ACC112 (cell line): ENCODE results near the gene GALNT14.

Experiments used
- H2AFZ ChIP-seq: fragments of 200-600 bp; sonication (generic); one replicate; pipeline ENCODE4 v1.6.0; 2017; ENCODE audit warnings: antibody characterized with exemption, low read length; ENCODE audit not compliant: unreplicated experiment
- H3K27ac ChIP-seq: fragments of 200-600 bp; sonication (generic); 2 replicates; pipeline ENCODE4 v1.5.1; 2014; ENCODE audit warnings: low read depth, mild to moderate bottlenecking, antibody characterized with exemption, low read length, moderate library complexity
- H3K27me3 ChIP-seq: fragments of 200-600 bp; sonication (generic); 2 replicates; pipeline ENCODE4 v1.6.1; 2014; ENCODE audit warnings: mild to moderate bottlenecking, antibody characterized with exemption, low read length, moderate library complexity, mixed read lengths; ENCODE audit not compliant: insufficient read depth
- H3K36me3 ChIP-seq: fragments of 200-600 bp; sonication (generic); 2 replicates; pipeline ENCODE4 v1.6.1; 2016; ENCODE audit warnings: mild to moderate bottlenecking, antibody characterized with exemption, low read length, moderate library complexity, mixed read lengths; ENCODE audit not compliant: insufficient read depth
- H3K4me1 ChIP-seq: fragments of 200-600 bp; sonication (generic); one replicate; pipeline ENCODE4 v1.6.1; 2016; ENCODE audit warnings: low read length, mixed read lengths; ENCODE audit not compliant: insufficient read depth, unreplicated experiment, control insufficient read depth
- H3K4me3 ChIP-seq: fragments of 200-600 bp; sonication (generic); 2 replicates; pipeline ENCODE4 v1.5.1; 2014; ENCODE audit warnings: mild to moderate bottlenecking, low read depth, low read length
- H3K79me2 ChIP-seq: fragments of 200-600 bp; sonication (generic); one replicate; pipeline ENCODE4 v1.6.0; 2016; ENCODE audit warnings: low read length; ENCODE audit not compliant: control insufficient read depth, unreplicated experiment, insufficient read depth

Gene GALNT14

GRCh38 chr2:30960213-30960612 is 178.0 kb downstream of the GALNT14 start:
- no peaks in the 10 kb centered on the region for H3K79me2 ChIP-seq
- H3K27me3 ChIP-seq: no peaks in the 10 kb centered on the region
- H3K27ac ChIP-seq: no peak overlapping the region
- H3K36me3 ChIP-seq: no peaks in the 10 kb centered on the region
- no peak overlapping the region for H2AFZ ChIP-seq
- no peaks in the 10 kb centered on the region for H3K4me1 ChIP-seq
- no peak overlapping the region for H3K4me3 ChIP-seq

GRCh38 chr2:30959653-30960052 is 178.6 kb downstream of the GALNT14 start:
- Histone ChIP-seq H3K79me2 (no peaks in the 10 kb centered on the region), H3K4me3 (no peak overlapping the region), H3K36me3 (no peaks in the 10 kb centered on the region), H3K27me3 (no peaks in the 10 kb centered on the region), H3K4me1 (no peaks in the 10 kb centered on the region), H3K27ac (no peak overlapping the region), H2AFZ (no peak overlapping the region)

GRCh38 chr2:30958918-30959265 is 179.3 kb downstream of the GALNT14 start:
- no peaks in the 10 kb centered on the region for H3K4me1 ChIP-seq
- H3K27me3 ChIP-seq: no peaks in the 10 kb centered on the region
- no peak overlapping the region for H3K27ac ChIP-seq
- no peaks in the 10 kb centered on the region for H3K36me3 ChIP-seq
- H3K79me2 ChIP-seq: no peaks in the 10 kb centered on the region
- H3K4me3 ChIP-seq: no peak overlapping the region
- no peak overlapping the region for H2AFZ ChIP-seq

GRCh38 chr2:30958193-30958917 is 179.9 kb downstream of the GALNT14 start:
- H3K4me1 ChIP-seq: no peaks in the 10 kb centered on the region
- no peaks in the 10 kb centered on the region for H3K36me3 ChIP-seq

GRCh38 chr2:30957591-30957990 is 180.6 kb downstream of the GALNT14 start:
- Histone ChIP-seq H3K36me3 (no peaks in the 10 kb centered on the region), H3K27ac (no peak overlapping the region), H3K4me1 (no peaks in the 10 kb centered on the region), H2AFZ (no peak overlapping the region), H3K27me3 (no peaks in the 10 kb centered on the region), H3K4me3 (no peak overlapping the region), H3K79me2 (no peaks in the 10 kb centered on the region)

More at GRCh38 chr2:30958193-30958917, 179.9 kb downstream of the GALNT14 start:
- no peak overlapping the region for H3K4me3 ChIP-seq
- no peaks in the 10 kb centered on the region for H3K79me2 ChIP-seq
- H3K27me3 ChIP-seq: no peaks in the 10 kb centered on the region
- no peak overlapping the region for H2AFZ ChIP-seq
- no peak overlapping the region for H3K27ac ChIP-seq

GRCh38 chr2:30956995-30957394 is 181.2 kb downstream of the GALNT14 start:
- no peak overlapping the region for H3K27ac ChIP-seq
- no peaks in the 10 kb centered on the region for H3K27me3 ChIP-seq
- no peaks in the 10 kb centered on the region for H3K79me2 ChIP-seq
- H3K36me3 ChIP-seq: no peaks in the 10 kb centered on the region
- H3K4me1 ChIP-seq: no peaks in the 10 kb centered on the region
- no peak overlapping the region for H2AFZ ChIP-seq
- no peak overlapping the region for H3K4me3 ChIP-seq

- Histone ChIP-seq H2AFZ (no peak overlapping the region), H3K4me3 (no peak overlapping the region), H3K27ac (no peak overlapping the region), H3K79me2 (no peaks in the 10 kb centered on the region), H3K27me3 (no peaks in the 10 kb centered on the region), H3K36me3 (no peaks in the 10 kb centered on the region), H3K4me1 (no peaks in the 10 kb centered on the region)
Measured at GRCh38 chr2:30955516-30956132, 182.6 kb downstream of the GALNT14 start.

GRCh38 chr2:30950339-30950738 is 187.9 kb downstream of the GALNT14 start:
- Histone ChIP-seq H3K36me3 (no peaks in the 10 kb centered on the region), H2AFZ (no peak overlapping the region), H3K27me3 (no peaks in the 10 kb centered on the region), H3K27ac (no peak overlapping the region), H3K4me3 (no peak overlapping the region), H3K79me2 (no peaks in the 10 kb centered on the region), H3K4me1 (no peaks in the 10 kb centered on the region)

GRCh38 chr2:30949435-30949834 is 188.8 kb downstream of the GALNT14 start:
- Histone ChIP-seq H3K27ac (no peak overlapping the region), H2AFZ (no peak overlapping the region), H3K79me2 (no peaks in the 10 kb centered on the region), H3K4me3 (no peak overlapping the region), H3K36me3 (no peaks in the 10 kb centered on the region), H3K27me3 (no peaks in the 10 kb centered on the region), H3K4me1 (no peaks in the 10 kb centered on the region)

GRCh38 chr2:30948857-30949256 is 189.4 kb downstream of the GALNT14 start:
- H3K27me3 ChIP-seq: no peaks in the 10 kb centered on the region
- H3K27ac ChIP-seq: no peak overlapping the region
- no peaks in the 10 kb centered on the region for H3K79me2 ChIP-seq
- no peaks in the 10 kb centered on the region for H3K4me1 ChIP-seq
- H3K4me3 ChIP-seq: no peak overlapping the region
- no peak overlapping the region for H2AFZ ChIP-seq
- no peaks in the 10 kb centered on the region for H3K36me3 ChIP-seq

GRCh38 chr2:30948130-30948529 is 190.1 kb downstream of the GALNT14 start:
- Histone ChIP-seq H3K4me1 (no peaks in the 10 kb centered on the region), H3K27ac (no peak overlapping the region), H2AFZ (no peak overlapping the region), H3K36me3 (no peaks in the 10 kb centered on the region), H3K4me3 (no peak overlapping the region), H3K27me3 (no peaks in the 10 kb centered on the region), H3K79me2 (no peaks in the 10 kb centered on the region)
